Astrocyte (in vitro differentiated cells and primary cell): Measurements from ENCODE around the gene PPP1R12B. TPM values are rescaled to one million over a fixed set of nuclear protein-coding genes. Genes with fewer than 3 reads are reported as not detected.

Source experiments
- DNase-seq: peaks from one replicate; pipeline ENCODE4 v3.0.0-alpha.2; 2010; ENCODE audit warnings: low read depth
- FAIRE-seq: peaks from 2 replicates; lab custom pipeline; 2011; peaks lifted over from hg19 to GRCh38; lab: Jason Lieb, UNC
- H2AFZ ChIP-seq: 2 replicates; pipeline ENCODE4 v1.6.0; 2012; ENCODE audit warnings: low read depth, low read length, inconsistent platforms
- H3K27ac ChIP-seq: 2 replicates; pipeline ENCODE4 v1.5.1; 2011; ENCODE audit warnings: low read depth, low read length, inconsistent platforms
- H3K27me3 ChIP-seq: 2 replicates; pipeline ENCODE4 v1.6.0; 2011; ENCODE audit warnings: low read length, inconsistent platforms; ENCODE audit not compliant: insufficient read depth
- H3K36me3 ChIP-seq: 2 replicates; pipeline ENCODE4 v1.5.1; 2011; ENCODE audit warnings: low read length, inconsistent platforms; ENCODE audit not compliant: insufficient read depth
- H3K4me1 ChIP-seq: 2 replicates; pipeline ENCODE4 v1.5.1; 2011; ENCODE audit warnings: low read length, inconsistent platforms; ENCODE audit not compliant: insufficient read depth
- H3K4me2 ChIP-seq: 2 replicates; pipeline ENCODE4 v1.6.0; 2012; ENCODE audit warnings: low read length, inconsistent platforms
- H3K4me3 ChIP-seq: 2 replicates; pipeline ENCODE4 v1.5.1; 2011; ENCODE audit warnings: low read depth, mild to moderate bottlenecking, low read length, inconsistent platforms; ENCODE audit not compliant: insufficient read depth
- H3K79me2 ChIP-seq: 2 replicates; pipeline ENCODE4 v1.6.0; 2012; ENCODE audit warnings: mild to moderate bottlenecking, low read length, inconsistent platforms; ENCODE audit not compliant: insufficient read depth
- H3K9ac ChIP-seq: 2 replicates; pipeline ENCODE4 v1.6.0; 2012; ENCODE audit warnings: mild to moderate bottlenecking, low read length, inconsistent platforms
- H3K9me3 ChIP-seq: 2 replicates; pipeline ENCODE4 v1.5.1; 2012; ENCODE audit warnings: low read depth, mild to moderate bottlenecking, low read length, inconsistent platforms; ENCODE audit not compliant: insufficient read depth
- H4K20me1 ChIP-seq: 2 replicates; pipeline ENCODE4 v1.6.0; 2012; ENCODE audit warnings: low read length, inconsistent platforms; ENCODE audit not compliant: insufficient read depth
- H3K27ac Mint-ChIP-seq: one replicate; pipeline ENCODE4 v1.8.0; 2021; ENCODE audit warnings: mild to moderate bottlenecking, mixed read lengths; ENCODE audit not compliant: unreplicated experiment
- H3K27me3 Mint-ChIP-seq: one replicate; pipeline ENCODE4 v1.8.0; 2021; ENCODE audit warnings: low read depth, mixed read lengths; ENCODE audit not compliant: unreplicated experiment
- H3K36me3 Mint-ChIP-seq: one replicate; pipeline ENCODE4 v1.8.0; 2021; ENCODE audit warnings: low read depth, mixed read lengths; ENCODE audit not compliant: unreplicated experiment
- H3K4me1 Mint-ChIP-seq: one replicate; pipeline ENCODE4 v1.8.0; 2021; ENCODE audit warnings: low read depth, mixed read lengths; ENCODE audit not compliant: unreplicated experiment
- H3K4me3 Mint-ChIP-seq: one replicate; pipeline ENCODE4 v1.8.0; 2021; ENCODE audit warnings: mild to moderate bottlenecking, moderate library complexity, mixed read lengths; ENCODE audit not compliant: unreplicated experiment
- H3K9me3 Mint-ChIP-seq: one replicate; pipeline ENCODE4 v1.8.0; 2021; ENCODE audit warnings: mild to moderate bottlenecking, mixed read lengths; ENCODE audit not compliant: unreplicated experiment
- EZH2 ChIP-seq: IDR thresholded peaks from 2 replicates; pipeline ENCODE4 v1.6.1; 2012; ENCODE audit warnings: mild to moderate bottlenecking, low read length, inconsistent platforms; ENCODE audit not compliant: insufficient read depth
- total RNA-seq: library from RNA; stranded (reverse); gene quantifications from 2 replicates; pipeline ENCODE4 v1.2.1, GENCODE V29; 2021
- TF ChIP-seq, protein P1 (sequence below): IDR thresholded peaks from 2 replicates; pipeline ENCODE4 v1.5.1; 2011; ENCODE audit warnings: low read depth, mild to moderate bottlenecking, inconsistent platforms, low read length, moderate library complexity; ENCODE audit not compliant: insufficient read depth

PPP1R12B gene
- total RNA-seq, 1 donor from 2014 or later, result 12.2 TPM

DNA sequence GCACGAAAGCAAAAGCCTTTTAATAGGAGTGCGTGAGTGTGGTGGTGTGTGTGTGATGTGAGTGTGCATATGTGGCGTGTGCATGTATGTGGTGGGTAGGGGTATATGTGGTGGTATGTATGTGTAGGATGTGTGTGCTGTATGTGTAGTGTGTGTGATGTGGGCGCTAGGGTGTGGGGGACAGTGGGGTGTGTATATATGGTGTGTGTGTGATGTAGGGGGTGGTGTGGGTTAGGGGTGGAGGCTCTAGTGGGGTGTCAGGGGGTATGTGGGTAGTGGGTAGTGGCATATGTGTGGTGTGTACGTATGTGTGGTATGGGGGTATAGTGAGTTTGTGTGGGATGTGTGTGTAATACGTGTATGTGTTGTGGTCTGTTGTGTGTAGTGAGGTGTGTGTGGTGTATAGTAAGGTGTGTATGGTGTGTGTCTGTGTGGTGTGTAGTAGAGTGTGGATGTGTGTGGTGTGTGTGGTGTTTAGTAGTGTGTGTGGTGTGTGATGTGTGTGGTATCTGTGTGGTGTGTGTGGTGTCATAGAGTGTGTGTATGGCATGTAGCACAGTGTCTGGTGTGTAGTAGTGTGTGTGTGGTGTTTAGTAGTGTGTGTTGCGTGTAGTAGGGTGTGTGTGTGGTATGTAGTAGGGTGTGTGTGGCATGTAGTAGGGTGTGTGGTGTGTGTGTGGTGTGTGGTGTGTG is 275.7 kb downstream of the PPP1R12B start:
- Histone ChIP-seq H4K20me1 (no peaks in the 10 kb centered on the region), H3K4me3 (no peak overlapping the region), H3K27me3 (peaks cover 14% of the 10 kb centered on the region), H3K9me3 (no peaks in the 10 kb centered on the region), H3K27ac (no peak overlapping the region), H2AFZ (no peak overlapping the region), H3K9ac (no peak overlapping the region), H3K4me2 (no peak overlapping the region), H3K79me2 (no peaks in the 10 kb centered on the region), H3K36me3 (no peaks in the 10 kb centered on the region), H3K4me1 (peaks cover 14% of the 10 kb centered on the region)
- H3K27ac Mint-ChIP-seq, result no peak overlapping the region
- no peaks in the 10 kb centered on the region for H3K9me3 Mint-ChIP-seq
- peaks cover 44% of the 10 kb centered on the region for H3K27me3 Mint-ChIP-seq
- TF ChIP-seq, protein P1, sequence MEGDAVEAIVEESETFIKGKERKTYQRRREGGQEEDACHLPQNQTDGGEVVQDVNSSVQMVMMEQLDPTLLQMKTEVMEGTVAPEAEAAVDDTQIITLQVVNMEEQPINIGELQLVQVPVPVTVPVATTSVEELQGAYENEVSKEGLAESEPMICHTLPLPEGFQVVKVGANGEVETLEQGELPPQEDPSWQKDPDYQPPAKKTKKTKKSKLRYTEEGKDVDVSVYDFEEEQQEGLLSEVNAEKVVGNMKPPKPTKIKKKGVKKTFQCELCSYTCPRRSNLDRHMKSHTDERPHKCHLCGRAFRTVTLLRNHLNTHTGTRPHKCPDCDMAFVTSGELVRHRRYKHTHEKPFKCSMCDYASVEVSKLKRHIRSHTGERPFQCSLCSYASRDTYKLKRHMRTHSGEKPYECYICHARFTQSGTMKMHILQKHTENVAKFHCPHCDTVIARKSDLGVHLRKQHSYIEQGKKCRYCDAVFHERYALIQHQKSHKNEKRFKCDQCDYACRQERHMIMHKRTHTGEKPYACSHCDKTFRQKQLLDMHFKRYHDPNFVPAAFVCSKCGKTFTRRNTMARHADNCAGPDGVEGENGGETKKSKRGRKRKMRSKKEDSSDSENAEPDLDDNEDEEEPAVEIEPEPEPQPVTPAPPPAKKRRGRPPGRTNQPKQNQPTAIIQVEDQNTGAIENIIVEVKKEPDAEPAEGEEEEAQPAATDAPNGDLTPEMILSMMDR, result no peak
- TF ChIP-seq EZH2, result no peak
- peaks cover 4% of the 10 kb centered on the region for H3K36me3 Mint-ChIP-seq
- peaks cover 14% of the 10 kb centered on the region for H3K4me1 Mint-ChIP-seq
- no peak overlapping the region for H3K4me3 Mint-ChIP-seq
- DNase-seq, result no peak
- no peak for FAIRE-seq

DNA sequence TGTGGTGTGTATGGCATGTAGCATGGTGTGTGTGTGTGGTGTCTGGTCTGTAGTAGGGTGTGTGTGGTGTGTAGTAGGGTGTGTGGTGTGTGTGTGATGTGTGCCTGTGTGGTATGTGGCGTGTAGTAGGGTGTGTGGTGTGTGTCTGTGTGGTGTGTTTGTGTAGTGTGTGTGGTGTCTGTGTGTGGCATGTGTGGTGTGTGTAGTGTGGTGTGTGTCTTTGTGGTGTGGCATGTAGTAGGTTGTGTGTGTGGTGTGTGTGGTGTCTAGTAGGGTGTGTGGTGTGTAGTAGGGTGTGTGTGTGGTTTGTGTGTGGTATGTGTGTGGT is 276.2 kb downstream of the PPP1R12B start:
- FAIRE-seq (peak; percentile 26), DNase-seq (peak; percentile 23)
- H3K4me3 Mint-ChIP-seq, result no peak overlapping the region
- Histone ChIP-seq H3K9me3 (no peaks in the 10 kb centered on the region), H3K4me3 (no peak overlapping the region), H3K4me2 (no peak overlapping the region), H3K79me2 (no peaks in the 10 kb centered on the region), H3K27ac (no peak overlapping the region), H3K4me1 (peaks cover 11% of the 10 kb centered on the region), H3K9ac (no peak overlapping the region), H3K27me3 (peaks cover 12% of the 10 kb centered on the region), H2AFZ (no peak overlapping the region), H4K20me1 (no peaks in the 10 kb centered on the region), H3K36me3 (no peaks in the 10 kb centered on the region)
- H3K4me1 Mint-ChIP-seq, result peaks cover 14% of the 10 kb centered on the region
- peaks cover 1% of the 10 kb centered on the region for H3K36me3 Mint-ChIP-seq
- H3K9me3 Mint-ChIP-seq, result no peaks in the 10 kb centered on the region
- no peak overlapping the region for H3K27ac Mint-ChIP-seq
- H3K27me3 Mint-ChIP-seq, result peaks cover 46% of the 10 kb centered on the region
- TF ChIP-seq, protein P1, result no peak
- TF ChIP-seq EZH2, result no peak
